ENCODE measurements around the gene OR4D10. TPM values are rescaled to one million over a fixed set of nuclear protein-coding genes. Genes with fewer than 3 reads are reported as not detected.
"Not testable (repeated sequence)": the region's sequence is repeated elsewhere in the genome, so short reads cannot be mapped to it uniquely, and the experiment has no call there.

Gene OR4D10
- total RNA-seq, 2 experiments from 2014 or later, result not detected

DNA sequence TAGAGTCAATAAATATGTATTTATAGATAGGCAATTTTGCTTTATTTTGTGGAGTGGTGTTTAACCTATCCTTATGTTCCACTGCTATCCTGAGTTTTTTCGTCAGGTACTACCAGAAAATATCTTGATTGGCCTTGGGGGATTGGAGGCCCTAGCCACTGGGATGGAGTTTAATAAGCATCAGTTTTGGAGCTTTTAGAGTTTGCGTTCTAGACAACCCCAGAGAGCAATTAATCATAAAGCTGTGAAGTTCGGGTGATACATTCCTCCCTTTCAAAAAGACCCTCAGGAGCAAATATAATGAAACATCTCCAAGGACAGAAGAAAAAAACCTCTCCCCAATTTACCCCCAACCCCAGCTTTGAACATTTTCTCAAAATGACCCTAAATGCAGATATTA is 36.9 kb upstream of the OR4D10 start, which contains the start of gene OR5A1:
TSS of gene OR5A1 (plus strand) at position 301 of the 400 bp plus-strand sequence. CDS start 6,700 bp downstream, outside the sequence.
- POLR2A ChIA-PET, result interaction anchor here (0.7 kb wide), 1 partner anchor 171 kb away, joined by 3 read pairs; no protein-coding TSS in a partner anchor

GRCh38 chr11:59437770-59438169 is 35.3 kb upstream of the OR4D10 start:
- Histone ChIP-seq H3K27ac (ENCODE audit: low read depth, low read length, poor library complexity, severe bottlenecking) (no peak overlapping the region), H3K9me3 (ENCODE audit: low read length) (no peaks in the 10 kb centered on the region), H3K4me2 (ENCODE audit: low read length) (no peak overlapping the region), H2AFZ (ENCODE audit: low read length) (no peak overlapping the region), H3K9me2 (ENCODE audit: insufficient read depth, low read length) (0 out of 2 replicates have a peak, but pooled peaks cover 2% of the 10 kb centered on the region), H3K4me3 (ENCODE audit: low read depth, low read length, poor library complexity, severe bottlenecking) (no peak overlapping the region), H3K36me3 (ENCODE audit: insufficient read depth, low read length) (no peaks in the 10 kb centered on the region), H3K79me2 (ENCODE audit: insufficient read depth, low read depth, low read length) (no peaks in the 10 kb centered on the region), H3K4me1 (ENCODE audit: insufficient read depth, low read length, poor library complexity, severe bottlenecking) (no peaks in the 10 kb centered on the region), H4K20me1 (ENCODE audit: insufficient read depth, low read length) (no peaks in the 10 kb centered on the region)
- no peak for DNase-seq (ENCODE audit: low spot score)
- TF ChIP-seq CTCF (conservative IDR thresholded peaks at IDR 0.05; ENCODE audit: low read length) (no peak), EZH2phosphoT487 (IDR thresholded peaks at IDR 0.05; ENCODE audit: borderline replicate concordance, low read depth, low read length) (no peak)
- intact Hi-C loops (cut with micrococcal nuclease; ENCODE audit: unreplicated experiment), result loop anchor here (10.0 kb wide), 1 partner anchor 247 kb away; no protein-coding TSS in a partner anchor
- no TSS peak for BruUV-seq (replicated peaks)
- ChIA-PET CTCF (ENCODE audit: unreplicated experiment) (no interaction called here), POLR2A (no interaction called here)

More for the DNA sequence above, 36.9 kb upstream of the OR4D10 start, which contains the start of gene OR5A1:
- no peak within 1 kb of the TSS for H3K4me2 ChIP-seq (ENCODE audit: low read length)
- H3K9me2 ChIP-seq (ENCODE audit: insufficient read depth, low read length), result no peaks in the 10 kb centered on the region
- BruUV-seq (replicated peaks), result no TSS peak
- H3K4me1 ChIP-seq (ENCODE audit: insufficient read depth, low read length, poor library complexity, severe bottlenecking), result no peaks in the 10 kb centered on the region
- H3K4me3 ChIP-seq (ENCODE audit: low read depth, low read length, poor library complexity, severe bottlenecking), result no peak within 1 kb of the TSS
- H3K79me2 ChIP-seq (ENCODE audit: insufficient read depth, low read depth, low read length), result no peaks in the 10 kb centered on the region
- no peak within 1 kb of the TSS for H3K27ac ChIP-seq (ENCODE audit: low read depth, low read length, poor library complexity, severe bottlenecking)
- intact Hi-C loops (cut with micrococcal nuclease; ENCODE audit: unreplicated experiment), result loop anchor here (10.0 kb wide), 1 partner anchor 249 kb away; no protein-coding TSS in a partner anchor
- CTCF ChIA-PET (ENCODE audit: unreplicated experiment), result interaction anchor here (1.2 kb wide), 1 partner anchor 265 kb away, joined by 3 read pairs; the partner anchor contains the start of gene DTX4
- no peak within 1 kb of the TSS for H2AFZ ChIP-seq (ENCODE audit: low read length)
- no peaks in the 10 kb centered on the region for H4K20me1 ChIP-seq (ENCODE audit: insufficient read depth, low read length)
- no peaks in the 10 kb centered on the region for H3K36me3 ChIP-seq (ENCODE audit: insufficient read depth, low read length)
- H3K9me3 ChIP-seq (ENCODE audit: low read length), result no peaks in the 10 kb centered on the region
- TF ChIP-seq CTCF (conservative IDR thresholded peaks at IDR 0.05; ENCODE audit: low read length) (no peak), EZH2phosphoT487 (IDR thresholded peaks at IDR 0.05; ENCODE audit: borderline replicate concordance, low read depth, low read length) (no peak)
- DNase-seq (ENCODE audit: low spot score), result no peak

- H2AFZ ChIP-seq (ENCODE audit: low read length); H3K27ac ChIP-seq (ENCODE audit: low read depth, low read length, poor library complexity, severe bottlenecking); H3K4me2 ChIP-seq (ENCODE audit: low read length); H3K9me2 ChIP-seq (ENCODE audit: insufficient read depth, low read length); H3K4me1 ChIP-seq (ENCODE audit: insufficient read depth, low read length, poor library complexity, severe bottlenecking); DNase-seq (ENCODE audit: low spot score); CTCF ChIA-PET (ENCODE audit: unreplicated experiment); H3K36me3 ChIP-seq (ENCODE audit: insufficient read depth, low read length); H3K9me3 ChIP-seq (ENCODE audit: low read length); H3K4me3 ChIP-seq (ENCODE audit: low read depth, low read length, poor library complexity, severe bottlenecking); H4K20me1 ChIP-seq (ENCODE audit: insufficient read depth, low read length); BruUV-seq (replicated peaks); H3K79me2 ChIP-seq (ENCODE audit: insufficient read depth, low read depth, low read length); intact Hi-C loops (cut with micrococcal nuclease; ENCODE audit: unreplicated experiment); POLR2A ChIA-PET: not testable (repeated sequence)
Measured at GRCh38 chr11:59445624-59446023, 27.5 kb upstream of the OR4D10 start.
